Glutamatergic neuron (in vitro differentiated cells): ENCODE results near the gene SRGAP2C. TPM values are rescaled to one million over a fixed set of nuclear protein-coding genes. Genes with fewer than 3 reads are reported as not detected.
"Not testable (repeated sequence)": the region's sequence is repeated elsewhere in the genome, so short reads cannot be mapped to it uniquely, and the experiment has no call there.

Experiments
- DNase-seq: peaks from one replicate; pipeline ENCODE4 v3.0.0; 2022
- H3K27ac Mint-ChIP-seq: one replicate; pipeline ENCODE4 v1.8.0; 2020; ENCODE audit warnings: mild to moderate bottlenecking, mixed read lengths, inconsistent platforms; ENCODE audit not compliant: unreplicated experiment
- H3K27me3 Mint-ChIP-seq: one replicate; pipeline ENCODE4 v1.8.0; 2020; ENCODE audit warnings: mild to moderate bottlenecking, moderate library complexity, mixed read lengths, inconsistent platforms; ENCODE audit not compliant: unreplicated experiment
- H3K36me3 Mint-ChIP-seq: one replicate; pipeline ENCODE4 v1.8.0; 2020; ENCODE audit warnings: mild to moderate bottlenecking, mixed read lengths, inconsistent platforms; ENCODE audit not compliant: unreplicated experiment
- H3K4me1 Mint-ChIP-seq: one replicate; pipeline ENCODE4 v1.8.0; 2020; ENCODE audit warnings: mild to moderate bottlenecking, low read depth, mixed read lengths, inconsistent platforms; ENCODE audit not compliant: unreplicated experiment
- H3K4me3 Mint-ChIP-seq: one replicate; pipeline ENCODE4 v1.8.0; 2020; ENCODE audit warnings: mild to moderate bottlenecking, mixed read lengths, inconsistent platforms; ENCODE audit not compliant: unreplicated experiment
- H3K9me3 Mint-ChIP-seq: one replicate; pipeline ENCODE4 v1.8.0; 2020; ENCODE audit warnings: mild to moderate bottlenecking, moderate library complexity, mixed read lengths, inconsistent platforms; ENCODE audit not compliant: unreplicated experiment
- total RNA-seq: library from RNA; stranded (reverse); fragmentation: NEBNext Ultra II Directional; extraction: Animal tissue kit (Norgen Biotek cat#: 25700); gene quantifications from one replicate; pipeline ENCODE4 v1.2.1, GENCODE V29; 2021; ENCODE audit not compliant: unreplicated experiment

Gene SRGAP2C
- total RNA-seq, 1 donor from 2014 or later, result 16.5 TPM

- not testable (repeated sequence) for H3K27me3 Mint-ChIP-seq, H3K4me3 Mint-ChIP-seq, H3K27ac Mint-ChIP-seq, H3K9me3 Mint-ChIP-seq, H3K36me3 Mint-ChIP-seq, DNase-seq, H3K4me1 Mint-ChIP-seq
Observed at GRCh38 chr1:121343311-121343906, 158.6 kb downstream of the SRGAP2C start.

- H3K4me3 Mint-ChIP-seq, H3K9me3 Mint-ChIP-seq, DNase-seq, H3K27me3 Mint-ChIP-seq, H3K27ac Mint-ChIP-seq, H3K4me1 Mint-ChIP-seq, H3K36me3 Mint-ChIP-seq: not testable (repeated sequence)
Observed at GRCh38 chr1:121344355-121344754, 159.6 kb downstream of the SRGAP2C start.

- H3K27me3 Mint-ChIP-seq, DNase-seq, H3K4me1 Mint-ChIP-seq, H3K36me3 Mint-ChIP-seq, H3K9me3 Mint-ChIP-seq, H3K27ac Mint-ChIP-seq, H3K4me3 Mint-ChIP-seq: not testable (repeated sequence)
Observed at GRCh38 chr1:121346654-121347053, 161.9 kb downstream of the SRGAP2C start.

- not testable (repeated sequence) for H3K36me3 Mint-ChIP-seq, H3K9me3 Mint-ChIP-seq, H3K4me3 Mint-ChIP-seq, DNase-seq, H3K27me3 Mint-ChIP-seq, H3K27ac Mint-ChIP-seq, H3K4me1 Mint-ChIP-seq
Observed at GRCh38 chr1:121347476-121347875, 162.7 kb downstream of the SRGAP2C start.

- not testable (repeated sequence) for H3K9me3 Mint-ChIP-seq, H3K36me3 Mint-ChIP-seq, H3K27ac Mint-ChIP-seq, H3K4me3 Mint-ChIP-seq, H3K27me3 Mint-ChIP-seq, H3K4me1 Mint-ChIP-seq, DNase-seq
Observed at GRCh38 chr1:121348115-121348514, 163.3 kb downstream of the SRGAP2C start.

GRCh38 chr1:121349332-121349967, 164.7 kb downstream of the SRGAP2C start:
- not testable (repeated sequence) for H3K4me3 Mint-ChIP-seq, DNase-seq, H3K9me3 Mint-ChIP-seq, H3K27me3 Mint-ChIP-seq, H3K36me3 Mint-ChIP-seq, H3K4me1 Mint-ChIP-seq, H3K27ac Mint-ChIP-seq

- H3K36me3 Mint-ChIP-seq, H3K4me3 Mint-ChIP-seq, H3K27me3 Mint-ChIP-seq, H3K27ac Mint-ChIP-seq, DNase-seq, H3K4me1 Mint-ChIP-seq, H3K9me3 Mint-ChIP-seq: not testable (repeated sequence)
Observed at GRCh38 chr1:121355711-121356420, 171.1 kb downstream of the SRGAP2C start.

- not testable (repeated sequence) for H3K9me3 Mint-ChIP-seq, H3K4me3 Mint-ChIP-seq, H3K36me3 Mint-ChIP-seq, H3K27me3 Mint-ChIP-seq, H3K4me1 Mint-ChIP-seq, DNase-seq, H3K27ac Mint-ChIP-seq
Observed at GRCh38 chr1:121356819-121357218, 172.0 kb downstream of the SRGAP2C start.

- H3K27ac Mint-ChIP-seq, DNase-seq, H3K4me3 Mint-ChIP-seq, H3K9me3 Mint-ChIP-seq, H3K27me3 Mint-ChIP-seq, H3K36me3 Mint-ChIP-seq, H3K4me1 Mint-ChIP-seq: not testable (repeated sequence)
Observed at GRCh38 chr1:121360531-121360930, 175.8 kb downstream of the SRGAP2C start.

GRCh38 chr1:121361451-121362233, 176.9 kb downstream of the SRGAP2C start:
- not testable (repeated sequence) for H3K27me3 Mint-ChIP-seq, H3K27ac Mint-ChIP-seq, DNase-seq, H3K36me3 Mint-ChIP-seq, H3K4me1 Mint-ChIP-seq, H3K9me3 Mint-ChIP-seq, H3K4me3 Mint-ChIP-seq

- not testable (repeated sequence) for H3K9me3 Mint-ChIP-seq, H3K27me3 Mint-ChIP-seq, H3K36me3 Mint-ChIP-seq, H3K27ac Mint-ChIP-seq, H3K4me3 Mint-ChIP-seq, H3K4me1 Mint-ChIP-seq, DNase-seq
Observed at GRCh38 chr1:121362234-121362883, 177.6 kb downstream of the SRGAP2C start.
